NCI-H510A treated with DMSO at 0.1 percent for 48 hours (cell line): ENCODE results near the gene CCDC74B.
"Not testable (repeated sequence)": the region's sequence is repeated elsewhere in the genome, so short reads cannot be mapped to it uniquely, and the experiment has no call there.

Experiments
- DNase-seq: peaks from one replicate; lab custom pipeline; 2025; lab: John Stamatoyannopoulos, UW

CCDC74B gene

DNA sequence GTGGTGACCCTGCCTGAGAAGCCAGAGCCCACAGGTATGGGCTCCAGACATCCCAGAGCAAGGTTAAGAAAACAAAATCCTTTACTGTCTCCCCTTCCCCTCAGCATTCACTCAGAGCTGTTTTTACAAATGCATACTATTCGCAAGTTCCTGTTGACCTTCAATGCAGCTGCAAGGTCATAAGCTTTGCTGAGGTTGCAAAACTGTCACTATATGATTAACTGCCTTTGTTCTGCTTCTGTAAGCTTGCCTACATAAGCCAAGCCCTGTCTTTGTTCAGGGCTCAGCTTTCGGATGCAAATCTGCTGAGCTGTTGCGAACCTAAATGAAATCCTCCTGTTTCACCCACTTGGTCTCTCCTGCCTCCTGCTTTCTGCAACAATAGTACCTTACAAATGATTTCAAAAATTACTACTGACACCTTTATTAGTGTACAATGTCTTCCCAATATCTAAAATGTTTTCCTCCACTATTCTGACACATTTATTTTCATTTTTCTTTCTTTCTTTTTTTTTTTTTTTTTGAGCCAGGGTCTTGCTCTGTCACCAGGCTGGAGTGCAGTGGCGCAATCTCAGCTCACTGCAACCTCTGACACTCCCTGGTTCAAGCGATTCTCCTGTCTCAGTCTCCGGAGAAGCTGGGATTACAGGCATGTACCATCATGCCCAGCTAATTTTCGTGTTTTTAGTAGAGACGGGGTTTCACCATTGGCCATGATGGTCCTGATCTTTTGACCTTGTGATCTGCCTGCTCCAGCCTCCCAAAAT is 42.1 kb downstream of the CCDC74B start:
- not testable (repeated sequence) for DNase-seq
